K562 (cell line): Measurements from ENCODE around the gene RBMS3.

Experiments
- CHD1 ChIP-seq: fragments of 200-600 bp; sonication (generic); IDR thresholded peaks from one replicate; pipeline ENCODE4 v1.6.1; 2012; ENCODE audit warnings: mild to moderate bottlenecking, moderate library complexity, low read length, inconsistent platforms
- CHD2 ChIP-seq: IDR thresholded peaks from 2 replicates; pipeline ENCODE4 v1.6.1; 2011; ENCODE audit warnings: low read depth, low read length
- FOXM1 ChIP-seq, 2 experiments: fragments of 450-650 bp in 1 of 2; sonication (generic) in 1 of 2; formaldehyde crosslinking in 1 of 2; IDR thresholded peaks; 2 replicates each; pipeline versions ENCODE4 v1.6.1 to v1.9.0; 2017 to 2022; ENCODE audit warnings: low read depth in 2 of 2, mild to moderate bottlenecking in 2 of 2, missing genetic modification reagents in 1 of 2, moderate library complexity in 1 of 2
- MAZ ChIP-seq, 2 experiments: fragments of 450-650 bp in 1 of 2; sonication (generic) in 1 of 2; formaldehyde crosslinking; IDR thresholded peaks in 1 of 2; conservative IDR thresholded peaks in 1 of 2; 2 replicates each; pipeline versions ENCODE4 v1.4.0 to v1.5.0; 2020; ENCODE audit warnings: mild to moderate bottlenecking in 1 of 2, missing genetic modification reagents in 1 of 2
- XRCC5 ChIP-seq: fragments of 200-400 bp; formaldehyde crosslinking; IDR thresholded peaks from 2 replicates; pipeline ENCODE4 v1.6.1; 2017; ENCODE audit warnings: low read depth, mild to moderate bottlenecking, low read length
- ZNF551 ChIP-seq: fragments of 250-450 bp; sonication (Bioruptor Pico); IDR thresholded peaks from 2 replicates; pipeline ENCODE4 v1.5.0; 2021; ENCODE audit warnings: mild to moderate bottlenecking, moderate library complexity
- ZNF780A ChIP-seq: fragments of 250-450 bp; sonication (Bioruptor Pico); IDR thresholded peaks from 2 replicates; pipeline ENCODE4 v1.5.0; 2021; ENCODE audit warnings: mild to moderate bottlenecking
- TF ChIP-seq, protein P1 (sequence below): sonication (generic); formaldehyde crosslinking; IDR thresholded peaks from 2 replicates; pipeline ENCODE4 v1.8.1; 2023; ENCODE audit warnings: mild to moderate bottlenecking, missing genetic modification reagents
- TF ChIP-seq, protein P2 (sequence below): fragments of 450-650 bp; IDR thresholded peaks from 2 replicates; pipeline ENCODE4 v1.6.1; 2017; ENCODE audit warnings: antibody characterized with exemption, mild to moderate bottlenecking

DNA sequence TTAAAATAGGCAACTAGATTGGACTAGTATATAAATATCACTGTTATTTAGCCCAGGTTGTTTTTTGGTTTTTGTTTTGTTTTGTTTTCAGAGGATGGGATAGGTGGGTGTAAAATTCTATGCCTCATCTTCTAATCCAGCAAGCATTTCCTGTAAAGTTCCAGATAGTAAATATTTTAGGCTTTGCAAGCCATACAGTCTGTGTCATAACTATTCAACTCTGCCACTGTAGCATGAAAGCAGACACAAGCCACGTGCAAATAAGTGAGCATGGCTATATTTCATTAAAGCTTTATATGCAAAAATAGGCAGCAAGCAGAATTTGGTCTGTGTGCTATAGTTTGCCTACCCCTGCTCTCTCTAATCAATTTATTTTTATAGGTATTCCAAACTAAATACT, 668.3 kb downstream of the RBMS3 start:
- TF ChIP-seq CHD2 (no peak), FOXM1 (IDR thresholded peaks at IDR 0.05; ENCODE audit: low read depth) (no peak), FOXM1 (CRISPR knock-in tag; IDR thresholded peaks at IDR 0.05; ENCODE audit: low read depth) (no peak), ZNF780A (CRISPR knock-in tag) (no peak), MAZ (CRISPR knock-in tag; conservative IDR thresholded peaks at IDR 0.05 in 1 of 2, IDR thresholded peaks at IDR 0.05 in 1 of 2) (no peak), ZNF551 (CRISPR knock-in tag) (no peak), XRCC5 (no peak), CHD1 (no peak)
- TF ChIP-seq, protein P1, sequence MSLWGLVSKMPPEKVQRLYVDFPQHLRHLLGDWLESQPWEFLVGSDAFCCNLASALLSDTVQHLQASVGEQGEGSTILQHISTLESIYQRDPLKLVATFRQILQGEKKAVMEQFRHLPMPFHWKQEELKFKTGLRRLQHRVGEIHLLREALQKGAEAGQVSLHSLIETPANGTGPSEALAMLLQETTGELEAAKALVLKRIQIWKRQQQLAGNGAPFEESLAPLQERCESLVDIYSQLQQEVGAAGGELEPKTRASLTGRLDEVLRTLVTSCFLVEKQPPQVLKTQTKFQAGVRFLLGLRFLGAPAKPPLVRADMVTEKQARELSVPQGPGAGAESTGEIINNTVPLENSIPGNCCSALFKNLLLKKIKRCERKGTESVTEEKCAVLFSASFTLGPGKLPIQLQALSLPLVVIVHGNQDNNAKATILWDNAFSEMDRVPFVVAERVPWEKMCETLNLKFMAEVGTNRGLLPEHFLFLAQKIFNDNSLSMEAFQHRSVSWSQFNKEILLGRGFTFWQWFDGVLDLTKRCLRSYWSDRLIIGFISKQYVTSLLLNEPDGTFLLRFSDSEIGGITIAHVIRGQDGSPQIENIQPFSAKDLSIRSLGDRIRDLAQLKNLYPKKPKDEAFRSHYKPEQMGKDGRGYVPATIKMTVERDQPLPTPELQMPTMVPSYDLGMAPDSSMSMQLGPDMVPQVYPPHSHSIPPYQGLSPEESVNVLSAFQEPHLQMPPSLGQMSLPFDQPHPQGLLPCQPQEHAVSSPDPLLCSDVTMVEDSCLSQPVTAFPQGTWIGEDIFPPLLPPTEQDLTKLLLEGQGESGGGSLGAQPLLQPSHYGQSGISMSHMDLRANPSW (CRISPR knock-in tag): no peak
- TF ChIP-seq, protein P2, sequence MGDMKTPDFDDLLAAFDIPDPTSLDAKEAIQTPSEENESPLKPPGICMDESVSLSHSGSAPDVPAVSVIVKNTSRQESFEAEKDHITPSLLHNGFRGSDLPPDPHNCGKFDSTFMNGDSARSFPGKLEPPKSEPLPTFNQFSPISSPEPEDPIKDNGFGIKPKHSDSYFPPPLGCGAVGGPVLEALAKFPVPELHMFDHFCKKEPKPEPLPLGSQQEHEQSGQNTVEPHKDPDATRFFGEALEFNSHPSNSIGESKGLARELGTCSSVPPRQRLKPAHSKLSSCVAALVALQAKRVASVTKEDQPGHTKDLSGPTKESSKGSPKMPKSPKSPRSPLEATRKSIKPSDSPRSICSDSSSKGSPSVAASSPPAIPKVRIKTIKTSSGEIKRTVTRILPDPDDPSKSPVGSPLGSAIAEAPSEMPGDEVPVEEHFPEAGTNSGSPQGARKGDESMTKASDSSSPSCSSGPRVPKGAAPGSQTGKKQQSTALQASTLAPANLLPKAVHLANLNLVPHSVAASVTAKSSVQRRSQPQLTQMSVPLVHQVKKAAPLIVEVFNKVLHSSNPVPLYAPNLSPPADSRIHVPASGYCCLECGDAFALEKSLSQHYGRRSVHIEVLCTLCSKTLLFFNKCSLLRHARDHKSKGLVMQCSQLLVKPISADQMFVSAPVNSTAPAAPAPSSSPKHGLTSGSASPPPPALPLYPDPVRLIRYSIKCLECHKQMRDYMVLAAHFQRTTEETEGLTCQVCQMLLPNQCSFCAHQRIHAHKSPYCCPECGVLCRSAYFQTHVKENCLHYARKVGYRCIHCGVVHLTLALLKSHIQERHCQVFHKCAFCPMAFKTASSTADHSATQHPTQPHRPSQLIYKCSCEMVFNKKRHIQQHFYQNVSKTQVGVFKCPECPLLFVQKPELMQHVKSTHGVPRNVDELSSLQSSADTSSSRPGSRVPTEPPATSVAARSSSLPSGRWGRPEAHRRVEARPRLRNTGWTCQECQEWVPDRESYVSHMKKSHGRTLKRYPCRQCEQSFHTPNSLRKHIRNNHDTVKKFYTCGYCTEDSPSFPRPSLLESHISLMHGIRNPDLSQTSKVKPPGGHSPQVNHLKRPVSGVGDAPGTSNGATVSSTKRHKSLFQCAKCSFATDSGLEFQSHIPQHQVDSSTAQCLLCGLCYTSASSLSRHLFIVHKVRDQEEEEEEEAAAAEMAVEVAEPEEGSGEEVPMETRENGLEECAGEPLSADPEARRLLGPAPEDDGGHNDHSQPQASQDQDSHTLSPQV: no peak
